Left kidney (tissue), 2 donors: ENCODE results near the gene LORICRIN. TPM values are rescaled to one million over a fixed set of nuclear protein-coding genes. Genes with fewer than 3 reads are reported as not detected.
A peak's percentile ranks its signal among the peaks of the same experiment; 100 is the strongest.

Experiments
- DNase-seq: peaks from one replicate; pipeline ENCODE4 v3.0.0-alpha.2; 2013
- polyA plus RNA-seq: library from polyadenylated mRNA; unstranded; fragments of 120-200 nt; gene quantifications from one replicate; pipeline ENCODE4 v1.2.1, GENCODE V29; 2013; ENCODE audit not compliant: insufficient read length

Gene LORICRIN
- polyA plus RNA-seq, 1 donor = not detected

DNA sequence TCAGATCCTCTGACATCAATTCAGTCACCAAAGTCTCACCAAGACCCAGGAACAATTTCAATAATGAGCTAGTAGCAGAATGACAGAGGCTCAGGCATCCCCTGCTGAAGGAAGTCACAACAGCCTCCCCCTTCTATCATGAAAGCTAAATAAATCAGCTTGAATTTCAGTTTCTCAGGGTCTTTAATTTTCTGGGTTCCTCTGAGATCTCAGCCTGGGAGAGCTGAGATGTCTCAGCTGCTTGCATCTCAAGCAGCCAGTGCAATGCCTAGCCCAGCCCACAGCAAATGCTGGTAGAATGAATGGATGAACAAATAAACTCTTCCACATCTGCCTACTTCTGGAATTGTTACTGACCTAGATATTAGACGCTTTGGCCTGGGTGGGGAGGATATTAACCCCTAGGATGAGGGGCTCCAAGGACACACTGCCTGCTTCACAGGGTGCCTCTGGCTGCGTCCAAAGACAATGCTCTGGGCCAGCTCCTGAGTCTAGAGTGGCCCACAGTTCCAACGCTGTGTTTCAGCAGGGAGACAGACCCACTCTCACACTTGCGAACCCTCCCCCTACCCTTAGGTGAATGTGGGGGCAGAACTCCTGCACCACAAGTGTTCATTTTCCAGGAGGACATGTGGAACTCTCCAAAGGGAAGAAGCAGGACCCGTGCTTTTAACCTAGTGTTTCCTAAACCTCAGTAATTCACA is 11.2 kb upstream of the LORICRIN start:
- peak; percentile 27 for DNase-seq

DNA sequence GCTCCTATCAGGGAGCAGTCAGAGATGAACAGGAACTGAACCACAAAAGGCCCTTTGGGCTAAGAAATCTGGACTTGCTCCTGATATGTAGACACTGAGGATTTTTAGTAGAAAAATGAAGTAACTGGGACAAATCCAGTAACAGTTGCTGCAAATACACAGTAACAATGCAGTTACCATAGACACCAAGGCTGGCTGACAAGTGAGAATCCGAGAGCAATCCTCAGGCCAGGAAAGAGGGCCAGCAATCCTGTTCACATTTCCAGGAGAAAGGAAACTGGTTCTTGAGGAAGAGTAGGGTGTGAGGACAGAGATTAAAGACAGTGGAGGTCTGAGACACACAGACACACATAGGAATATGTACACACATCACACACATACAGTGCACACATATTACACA is 9.3 kb upstream of the LORICRIN start:
- no peak for DNase-seq

DNA sequence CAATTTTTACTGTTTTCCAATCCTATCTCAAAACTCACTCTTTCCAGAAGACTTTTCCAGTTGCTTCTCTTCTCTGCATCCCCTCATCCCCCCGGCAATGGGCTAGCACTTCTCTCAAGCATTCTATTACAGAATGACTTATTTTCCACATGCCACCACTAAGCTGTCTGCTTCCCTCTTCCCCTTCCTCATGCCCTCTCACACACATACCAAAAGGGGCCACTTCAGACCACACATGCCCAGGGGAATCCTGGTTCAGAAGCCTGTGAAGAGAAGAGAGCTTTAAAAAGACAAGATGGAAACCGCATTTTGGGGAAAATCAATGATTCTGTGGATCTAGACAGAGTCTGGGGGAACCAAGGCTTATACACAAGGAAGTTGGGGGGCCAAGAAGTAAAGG is 8.4 kb upstream of the LORICRIN start:
- DNase-seq = no peak

DNA sequence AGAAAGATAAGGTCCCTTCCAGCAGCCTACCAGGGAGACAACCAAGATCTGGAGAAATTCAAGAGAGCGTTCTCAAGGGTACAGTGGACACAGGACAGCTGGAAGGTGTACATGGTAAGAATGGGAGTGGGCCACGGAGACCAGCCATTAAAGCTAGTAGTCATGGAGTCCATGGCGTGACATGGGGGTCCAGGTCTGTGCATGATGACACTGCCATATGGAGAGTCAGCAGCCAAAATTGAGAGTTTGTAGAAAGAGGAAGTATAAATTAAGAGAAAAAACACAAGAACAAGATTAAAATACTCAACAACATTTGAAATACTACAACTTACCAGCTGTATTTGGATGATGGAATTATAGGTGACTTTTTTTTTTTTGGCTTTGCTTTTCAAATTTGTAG is 7.9 kb upstream of the LORICRIN start:
- no peak for DNase-seq

DNA sequence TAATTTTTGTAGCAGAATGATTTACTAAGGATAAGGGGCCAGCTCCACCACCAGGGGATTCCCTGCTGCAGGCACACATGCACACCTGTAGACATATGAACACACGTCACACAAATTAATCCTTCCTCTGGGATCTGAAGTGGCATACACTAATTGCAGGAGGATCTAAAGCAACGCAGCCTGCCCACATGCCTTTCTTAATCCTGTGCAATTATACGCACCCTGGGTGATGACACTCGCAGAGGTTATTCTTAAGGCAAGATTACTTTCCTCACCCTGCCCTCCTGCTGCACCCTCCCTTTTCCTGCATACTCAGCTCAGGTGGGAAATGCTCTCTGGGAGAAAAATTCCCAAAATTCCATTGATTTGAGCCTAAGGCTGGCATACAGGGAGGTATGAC is 7.5 kb upstream of the LORICRIN start:
- DNase-seq = no peak

DNA sequence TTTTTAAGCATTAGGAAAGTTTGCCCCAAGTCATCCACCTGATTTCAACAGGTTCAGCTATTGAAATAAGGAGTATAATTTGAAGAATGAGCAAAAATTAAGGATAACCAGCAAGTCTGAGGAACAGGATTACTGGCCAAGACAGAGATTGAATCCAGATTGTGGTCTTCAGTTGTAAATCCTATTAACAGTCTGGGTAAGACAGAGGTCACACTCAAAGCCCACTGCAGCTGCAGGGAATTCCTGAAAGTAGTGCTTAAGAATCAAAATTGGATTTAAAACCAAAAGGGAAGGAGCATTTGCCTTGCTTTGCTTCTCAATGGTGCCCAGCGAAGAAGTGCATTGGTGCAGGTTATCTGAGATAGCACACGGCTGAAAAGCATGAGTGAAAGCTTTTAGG is 6.4 kb upstream of the LORICRIN start:
- no peak for DNase-seq

DNA sequence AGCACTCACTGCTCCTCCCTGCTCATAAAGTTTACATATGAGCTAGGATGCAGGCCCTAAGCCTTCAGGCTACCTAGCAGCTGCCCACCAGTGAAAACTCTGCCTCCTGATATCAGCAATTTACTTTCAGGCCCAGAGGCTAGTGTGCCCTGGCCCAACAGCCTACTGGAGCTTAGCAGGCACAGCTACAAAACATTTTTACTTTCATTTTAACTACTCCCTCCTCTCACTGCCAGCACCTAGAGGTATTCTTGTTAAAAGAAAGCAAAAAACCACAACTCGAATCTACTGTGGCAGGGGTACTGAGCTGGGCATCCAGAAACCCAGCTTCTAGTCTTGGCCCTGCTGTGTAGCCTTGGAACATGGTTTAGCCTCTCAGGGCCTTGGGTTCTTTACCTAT is 5.8 kb upstream of the LORICRIN start:
- DNase-seq = no peak

DNA sequence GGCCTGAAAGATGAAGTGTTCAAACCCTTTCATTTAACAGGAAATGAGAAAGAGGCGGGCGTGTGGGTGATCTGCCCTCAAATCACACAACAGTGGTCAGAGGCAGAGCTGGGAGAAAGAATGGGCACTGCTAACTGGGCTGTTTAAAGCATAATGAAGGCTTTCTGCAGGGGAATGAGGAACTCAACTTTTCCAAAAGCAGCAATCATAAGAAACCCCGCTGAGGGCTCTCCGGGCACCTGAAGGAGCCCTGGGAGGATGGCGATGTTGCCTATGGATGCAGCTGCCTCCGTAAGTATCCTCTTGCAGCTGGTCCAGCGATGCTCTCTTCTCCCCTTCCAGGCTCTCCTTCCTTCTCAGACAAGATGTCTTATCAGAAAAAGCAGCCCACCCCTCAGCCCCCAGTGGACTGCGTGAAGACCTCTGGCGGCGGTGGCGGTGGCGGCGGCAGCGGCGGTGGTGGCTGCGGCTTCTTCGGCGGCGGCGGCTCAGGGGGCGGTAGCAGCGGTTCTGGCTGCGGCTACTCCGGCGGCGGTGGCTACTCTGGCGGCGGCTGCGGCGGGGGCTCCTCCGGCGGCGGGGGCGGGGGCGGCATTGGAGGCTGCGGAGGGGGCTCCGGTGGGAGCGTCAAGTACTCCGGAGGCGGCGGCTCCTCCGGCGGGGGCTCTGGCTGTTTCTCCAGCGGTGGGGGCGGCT is 1.2 kb downstream of the LORICRIN start:
- DNase-seq = no peak

DNA sequence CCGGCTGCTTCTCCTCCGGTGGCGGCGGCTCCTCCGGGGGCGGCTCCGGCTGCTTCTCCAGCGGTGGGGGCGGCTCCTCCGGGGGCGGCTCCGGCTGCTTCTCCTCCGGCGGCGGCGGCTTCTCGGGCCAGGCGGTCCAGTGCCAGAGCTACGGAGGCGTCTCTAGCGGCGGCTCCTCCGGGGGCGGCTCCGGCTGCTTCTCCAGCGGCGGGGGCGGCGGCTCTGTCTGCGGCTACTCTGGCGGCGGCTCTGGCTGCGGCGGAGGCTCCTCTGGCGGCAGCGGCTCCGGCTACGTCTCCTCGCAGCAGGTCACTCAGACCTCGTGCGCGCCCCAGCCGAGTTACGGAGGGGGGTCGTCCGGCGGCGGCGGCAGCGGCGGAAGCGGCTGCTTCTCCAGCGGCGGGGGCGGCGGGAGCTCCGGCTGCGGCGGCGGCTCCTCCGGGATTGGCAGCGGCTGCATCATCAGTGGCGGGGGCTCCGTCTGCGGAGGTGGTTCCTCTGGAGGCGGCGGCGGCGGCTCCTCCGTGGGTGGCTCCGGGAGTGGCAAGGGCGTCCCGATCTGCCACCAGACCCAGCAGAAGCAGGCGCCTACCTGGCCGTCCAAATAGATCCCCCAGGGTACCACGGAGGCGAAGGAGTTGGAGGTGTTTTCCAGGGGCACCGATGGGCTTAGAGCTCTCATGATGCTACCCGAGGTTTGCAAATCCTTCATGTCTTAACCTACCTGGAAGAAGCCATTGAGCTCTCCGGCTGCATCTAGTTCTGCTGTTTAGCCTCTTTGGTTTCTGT is 2.0 kb downstream of the LORICRIN start:
- DNase-seq = peak; percentile 21

DNA sequence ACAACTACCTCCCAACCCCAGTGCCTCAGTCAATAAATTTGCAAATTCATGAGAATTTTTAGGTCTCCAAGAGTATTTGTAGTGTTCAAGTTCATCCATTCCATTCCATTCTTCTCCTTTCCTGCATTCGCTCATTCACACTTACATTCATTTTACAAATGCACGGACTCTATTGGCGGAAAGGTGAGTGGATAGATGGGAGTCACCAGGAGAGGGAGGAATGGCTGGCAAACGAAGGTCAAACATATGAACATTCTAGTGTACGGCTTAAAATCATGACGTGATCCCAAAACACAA is 2.5 kb downstream of the LORICRIN start:
- DNase-seq = no peak

DNA sequence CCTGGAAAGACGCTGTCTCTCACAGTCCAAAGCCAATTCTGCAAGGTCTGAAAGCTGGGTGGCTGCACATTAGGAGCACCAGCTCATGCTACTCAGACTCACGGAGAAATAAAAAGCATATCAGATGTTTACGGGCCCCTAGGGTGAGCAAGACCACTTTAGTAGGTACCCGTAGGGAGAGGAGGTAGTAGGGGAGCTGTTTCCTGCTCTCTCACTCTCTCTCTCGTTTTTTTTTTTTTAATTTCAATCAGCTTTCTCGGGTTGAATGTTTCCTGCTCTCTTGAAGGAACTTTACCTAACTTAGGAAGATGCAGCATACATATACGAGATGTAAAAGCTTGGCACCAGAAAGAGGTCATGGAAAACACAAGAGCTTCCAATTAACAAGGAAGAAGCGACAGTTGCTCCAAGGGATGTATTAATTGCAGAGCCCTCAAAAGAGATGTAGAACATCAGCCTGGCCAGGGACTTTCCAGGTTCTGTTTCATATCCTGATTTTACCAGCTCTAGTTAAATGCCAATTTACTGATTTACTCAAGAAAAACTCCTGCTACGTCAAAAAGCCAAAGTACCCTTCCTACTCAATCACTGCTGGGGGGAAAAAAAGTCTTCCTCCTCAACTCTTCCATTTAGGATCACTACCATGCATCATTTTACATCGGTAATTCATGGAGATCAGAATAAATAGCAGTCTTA is 3.1 kb downstream of the LORICRIN start:
- DNase-seq = no peak

DNA sequence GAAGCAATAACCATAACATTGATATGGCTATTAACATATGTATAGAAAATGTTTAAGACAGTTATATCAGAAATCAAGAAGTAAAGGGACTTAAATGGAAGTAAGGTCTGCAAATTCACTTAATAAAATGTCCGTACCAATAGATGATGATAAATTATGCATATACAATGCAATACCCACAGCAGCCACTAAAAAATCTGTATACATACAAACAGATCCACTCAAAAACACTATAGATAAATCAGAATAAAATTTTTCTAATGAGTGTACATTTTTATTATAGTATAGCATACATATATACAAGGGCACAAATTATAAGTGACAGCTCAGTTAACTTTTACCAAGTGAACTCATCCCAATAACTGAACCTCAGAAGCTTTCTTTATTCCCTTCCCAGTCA is 6.0 kb downstream of the LORICRIN start:
- no peak for DNase-seq

DNA sequence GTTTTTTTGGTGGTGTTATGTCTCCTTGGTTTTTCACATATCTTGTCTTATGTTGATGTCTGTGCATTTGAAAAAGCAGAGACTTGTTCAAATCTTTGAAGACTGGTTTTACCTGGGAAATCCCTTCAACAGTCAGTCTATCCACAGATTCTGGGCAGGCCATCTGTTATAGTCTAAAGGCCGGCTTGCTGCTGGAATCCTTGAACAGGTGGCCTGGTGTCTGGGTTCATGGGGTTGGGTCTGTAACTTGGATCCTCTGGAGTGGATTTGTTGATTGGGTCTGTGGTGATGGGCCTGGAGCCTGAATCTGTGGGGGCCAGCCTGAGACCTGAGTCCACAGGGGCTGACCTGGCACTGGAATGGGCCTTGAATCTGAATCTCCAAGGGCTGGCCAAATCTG is 12.2 kb downstream of the LORICRIN start:
- DNase-seq = no peak

DNA sequence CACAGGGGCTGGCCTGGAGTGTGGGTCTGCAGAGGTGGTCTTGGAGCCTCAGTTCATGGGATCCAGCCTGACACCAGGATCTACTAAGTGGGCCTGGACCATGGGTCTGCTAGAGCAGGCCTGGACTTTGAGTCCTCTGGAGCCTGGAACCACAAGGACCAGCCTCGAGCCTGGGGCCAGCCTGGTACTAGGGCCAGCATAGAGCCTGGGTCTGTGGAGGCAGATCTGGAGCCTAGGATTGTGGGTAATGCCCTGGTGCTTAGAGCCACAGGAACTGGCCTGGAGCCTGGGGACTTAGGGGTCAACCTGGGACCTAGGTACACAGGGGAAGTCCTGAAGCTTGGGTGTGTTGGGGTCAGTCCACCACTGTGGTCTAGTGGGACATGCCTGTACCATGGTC is 12.7 kb downstream of the LORICRIN start:
- no peak for DNase-seq

DNA sequence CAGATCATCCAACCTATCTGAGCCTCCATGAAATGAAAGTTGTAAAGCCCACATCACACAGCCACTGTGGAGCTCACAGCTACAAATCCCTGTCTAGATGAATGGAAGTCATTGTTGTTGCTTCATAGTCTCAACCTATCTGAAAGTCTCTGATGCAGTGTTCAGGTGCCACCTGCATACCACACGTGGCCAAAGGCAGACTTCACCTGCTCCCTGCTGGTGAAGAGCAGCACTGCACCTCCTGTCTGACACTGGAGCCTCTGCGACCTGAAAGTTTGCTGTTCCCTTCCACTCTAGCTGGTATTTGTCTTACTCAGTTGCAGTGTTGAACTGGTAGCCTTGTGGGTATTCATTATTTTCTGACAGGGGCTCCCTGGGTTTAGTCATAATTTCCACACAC is 18.4 kb downstream of the LORICRIN start:
- no peak for DNase-seq

DNA sequence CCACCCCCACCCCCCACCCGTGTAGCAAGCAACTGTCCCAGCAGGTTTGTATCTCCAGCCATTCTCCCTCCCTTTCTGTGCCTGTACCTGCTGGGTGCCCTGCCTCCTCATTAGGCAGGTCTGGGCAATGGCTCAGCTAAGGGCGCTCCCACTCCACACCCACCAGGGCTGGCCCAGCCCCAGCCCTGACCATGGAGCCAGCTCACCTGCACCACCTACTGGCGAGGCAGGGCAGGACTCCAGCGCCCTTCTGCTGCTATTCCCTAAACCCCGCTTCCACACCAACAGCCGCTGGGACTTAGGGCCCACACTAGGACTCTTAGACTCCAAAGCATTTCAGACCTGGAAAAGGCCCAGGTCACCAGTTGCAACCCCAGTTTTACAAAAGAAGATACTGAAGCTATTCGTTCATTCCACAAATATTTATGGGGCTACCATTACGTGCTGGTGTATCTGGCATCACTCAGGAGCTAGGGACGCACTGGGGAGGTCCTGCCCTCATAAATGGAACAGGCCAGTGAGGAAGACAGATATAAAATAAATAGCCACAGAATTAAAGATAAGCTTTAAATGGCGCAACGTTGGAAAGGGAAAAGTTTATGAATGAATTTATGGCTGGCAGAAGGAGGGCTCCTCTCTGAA is 29.3 kb downstream of the LORICRIN start:
- no peak for DNase-seq

DNA sequence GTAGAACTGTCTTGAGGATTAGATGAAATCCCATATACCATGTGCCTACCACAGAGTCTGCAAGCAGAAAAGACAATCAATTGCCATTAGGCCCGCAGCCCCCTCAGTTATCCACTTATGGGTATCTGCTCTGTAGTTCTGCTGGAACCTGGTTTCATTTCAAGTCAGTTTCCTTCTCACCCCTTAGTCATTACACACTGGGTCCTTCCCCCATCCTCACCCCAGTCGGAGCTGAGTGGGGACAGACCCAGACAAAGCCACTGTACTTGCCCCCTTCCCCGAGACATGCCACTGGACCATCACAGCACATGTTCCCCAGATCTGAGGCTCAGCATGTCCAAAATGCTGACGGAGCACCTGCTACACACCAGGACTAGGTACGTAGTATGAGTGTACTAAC is 32.0 kb downstream of the LORICRIN start:
- no peak for DNase-seq

DNA sequence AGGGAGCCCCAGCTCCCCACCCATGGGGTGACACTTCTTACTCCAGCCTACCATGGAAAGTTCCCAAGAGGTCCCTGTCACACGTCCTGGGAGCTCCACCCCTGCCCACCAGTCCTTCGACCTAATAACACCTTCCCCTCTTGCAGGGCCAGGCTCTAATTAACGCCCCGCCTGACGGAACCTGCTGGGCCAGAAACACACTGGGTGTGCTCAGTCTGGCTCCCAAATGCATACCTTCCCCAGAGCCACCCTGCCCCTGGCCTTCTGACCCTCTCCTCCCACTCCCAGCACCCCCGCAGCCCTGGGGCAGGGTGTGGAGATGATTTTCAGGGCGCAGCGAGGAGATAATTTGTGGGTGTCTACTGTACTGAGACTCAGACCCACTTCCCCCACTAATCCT is 32.7 kb downstream of the LORICRIN start:
- DNase-seq = no peak

DNA sequence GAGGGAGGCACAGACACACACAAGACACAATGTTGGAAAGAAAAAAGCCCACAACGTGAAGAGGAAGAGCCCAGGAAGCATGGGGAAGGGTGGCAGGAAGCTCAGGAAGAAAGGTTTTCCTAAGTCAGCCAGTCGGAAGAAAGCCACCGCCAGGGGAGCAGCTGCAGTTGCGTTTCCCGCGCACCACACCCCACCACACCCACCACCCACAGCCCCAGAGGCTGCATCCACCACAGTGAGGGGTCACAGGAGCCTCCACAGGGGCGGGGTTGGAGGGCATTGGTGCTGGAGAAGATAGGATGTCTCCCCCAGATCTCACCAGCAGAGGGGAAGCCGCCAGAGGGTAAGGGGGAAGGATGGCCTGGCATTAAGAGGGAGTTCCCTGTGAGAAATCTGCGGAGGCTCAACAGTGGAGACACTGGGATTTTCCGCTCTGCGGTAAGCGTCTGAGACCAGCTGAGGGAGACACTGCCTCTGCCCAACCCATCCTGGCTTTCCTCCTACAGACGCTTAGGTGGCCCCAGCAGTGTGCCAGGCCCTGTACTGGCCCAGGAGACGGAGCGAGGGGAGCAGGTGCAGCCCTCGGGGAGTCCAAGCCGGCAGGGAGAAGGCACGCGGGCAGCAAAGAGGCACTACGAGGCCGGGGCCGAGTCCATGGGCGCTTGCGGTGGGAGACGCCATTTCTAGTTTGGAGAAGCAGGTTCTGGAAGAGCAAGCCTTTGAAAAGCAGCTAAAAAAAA is 33.4 kb downstream of the LORICRIN start:
- no peak for DNase-seq

DNA sequence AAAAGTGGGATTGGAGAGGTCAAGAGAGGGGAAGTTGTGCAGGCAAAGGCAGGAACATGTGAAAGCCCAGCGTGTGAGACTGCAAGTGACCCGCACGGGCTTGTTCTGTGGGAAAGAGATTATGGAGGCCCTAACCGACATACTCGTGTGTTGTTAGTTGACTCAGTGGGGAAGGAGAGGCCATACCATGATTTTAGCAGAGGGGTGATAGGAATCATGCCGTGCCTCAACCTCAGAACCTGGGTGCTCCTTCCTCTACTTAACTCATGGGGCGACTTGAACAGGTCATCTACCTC is 33.9 kb downstream of the LORICRIN start:
- DNase-seq = no peak

DNA sequence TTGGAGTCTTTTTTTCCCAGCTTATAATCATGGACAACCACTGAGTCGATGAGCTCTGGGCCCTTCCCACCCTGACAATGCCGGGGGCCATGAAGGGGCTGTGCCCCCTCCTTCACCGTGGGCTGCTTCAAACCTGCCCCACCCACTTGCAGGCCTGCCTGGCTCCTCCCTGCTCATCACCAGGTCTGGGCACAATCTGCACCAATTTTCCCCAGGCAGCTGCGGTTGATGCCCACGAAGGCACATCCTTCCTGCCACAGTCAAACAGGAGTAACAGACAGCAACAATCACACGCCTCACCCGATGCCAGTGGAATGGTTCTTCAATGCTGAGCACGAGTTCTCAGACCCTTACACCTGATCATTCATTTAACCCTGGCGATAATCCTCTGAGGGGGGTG is 34.4 kb downstream of the LORICRIN start:
- DNase-seq = no peak

DNA sequence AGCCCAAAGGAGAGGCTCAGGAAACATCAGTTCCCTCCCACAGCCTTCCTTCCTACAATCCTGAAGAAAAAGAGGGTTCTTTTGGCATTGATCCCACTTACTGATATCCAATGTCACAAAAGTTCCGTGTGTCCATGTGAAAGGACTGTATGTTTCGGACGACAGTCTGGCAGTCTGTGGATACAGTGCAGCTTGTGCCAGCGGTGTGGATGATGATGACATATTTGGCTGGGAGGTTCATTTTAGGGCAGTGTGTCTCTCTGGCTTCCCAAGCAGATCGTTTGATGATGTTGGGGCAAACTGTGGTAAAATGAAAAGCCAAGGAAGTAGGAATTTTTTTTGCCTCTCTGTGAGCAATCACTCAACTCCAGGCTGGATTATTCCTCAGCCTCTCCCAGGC is 42.8 kb downstream of the LORICRIN start:
- DNase-seq = no peak
